ENCODE data around the gene SEMA3E. TPM values are rescaled to one million over a fixed set of nuclear protein-coding genes. Genes with fewer than 3 reads are reported as not detected.

SEMA3E gene
- total and polyA plus RNA-seq, 10 of the 15 experiments (the other 5 are each of a cell fraction or from before 2014, with no cell fraction given): 0.08 to 2.0 (median 0.82) TPM

- Histone ChIP-seq H3K4me1 (ENCODE audit: control insufficient read depth, insufficient read depth, low read length) (no peaks in the 10 kb centered on the region), H2AFZ (ENCODE audit: control insufficient read depth, low read depth, low read length) (no peak overlapping the region), H3K36me3 (ENCODE audit: control insufficient read depth in 2 of 2, insufficient read depth in 2 of 2, low read length in 1 of 2) (no peaks in the 10 kb centered on the region), H3K9me3 (replicated peaks; ENCODE audit: control insufficient read depth, insufficient read depth, low read length) (no peaks in the 10 kb centered on the region), H3K27me3 (replicated peaks in 1 of 2; ENCODE audit: control insufficient read depth in 2 of 2, insufficient read depth in 2 of 2, low read length in 1 of 2) (no peaks in the 10 kb centered on the region), H3K27ac (ENCODE audit: control insufficient read depth, insufficient read depth) (no peak overlapping the region), H3K4me3 (no peak overlapping the region), H3K4me2 (ENCODE audit: control insufficient read depth, insufficient read depth) (no peak overlapping the region), H3K9ac (ENCODE audit: control insufficient read depth, insufficient read depth, low read length) (no peak overlapping the region), H4K20me1 (ENCODE audit: control insufficient read depth, insufficient read depth) (no peaks in the 10 kb centered on the region), H3K79me2 (ENCODE audit: control insufficient read depth, insufficient read depth, low read length) (no peaks in the 10 kb centered on the region)
- in situ Hi-C loops (cut with MboI) (no loop called here), intact Hi-C loops (cut with micrococcal nuclease; ENCODE audit: unreplicated experiment) (no loop called here)
- ChIA-PET POLR2A (no interaction called here), RAD21 (ENCODE audit: unreplicated experiment) (no interaction called here), SMC1A (ENCODE audit: uncharacterized antibody, unreplicated experiment) (no interaction called here), CTCF (interaction anchor here (1.0 kb wide), 1 partner anchor 17 kb away, joined by 3 read pairs; no protein-coding TSS in a partner anchor)
- 4% methylated on average over 2 of the region's 2 CpGs for WGBS (ENCODE audit: insufficient coverage, insufficient replicate concordance, low lambda C conversion rate, missing lambda C conversion rate)
- DNase-seq (ENCODE audit: low read depth, low spot score) (no peak), ATAC-seq (no peak), FAIRE-seq (no peak)
- BruUV-seq (replicated peaks): no TSS peak
- TF ChIP-seq STAT3 (IDR thresholded peaks at IDR 0.05; ENCODE audit: low read depth, low read length) (no peak), RELB (IDR thresholded peaks at IDR 0.05; ENCODE audit: low read depth) (no peak), TBL1XR1 (IDR thresholded peaks at IDR 0.05; ENCODE audit: low read depth, low read length) (no peak), CHD2 (IDR thresholded peaks at IDR 0.05; ENCODE audit: borderline replicate concordance, low read depth, low read length) (no peak), SP1 (IDR thresholded peaks at IDR 0.05; ENCODE audit: low read depth, low read length) (no peak), ZNF622 (IDR thresholded peaks at IDR 0.05) (no peak), CREB1 (IDR thresholded peaks at IDR 0.05; ENCODE audit: low read depth) (no peak), ZSCAN29 (IDR thresholded peaks at IDR 0.05) (no peak), MEF2A (IDR thresholded peaks at IDR 0.05; ENCODE audit: insufficient read depth, low read depth, low read length) (no peak), CHD4 (IDR thresholded peaks at IDR 0.05) (no peak), DPF2 (IDR thresholded peaks at IDR 0.05) (no peak), NFYB (IDR thresholded peaks at IDR 0.05; ENCODE audit: insufficient read depth, low read depth, low read length) (no peak), FOS (IDR thresholded peaks at IDR 0.05; ENCODE audit: borderline replicate concordance, extremely low read depth, insufficient read length) (no peak), ATF3 (IDR thresholded peaks at IDR 0.05; ENCODE audit: borderline replicate concordance, extremely low read depth, low read depth, low read length) (no peak), CTCF (IDR thresholded peaks at IDR 0.05 in 2 of 3, conservative IDR thresholded peaks at IDR 0.05 in 1 of 3; ENCODE audit: control insufficient read depth in 2 of 3, extremely low read depth in 1 of 3, insufficient read depth in 1 of 3, low read depth in 3 of 3, low read length in 3 of 3) (no peak), ZBTB11 (CRISPR knock-in tag; IDR thresholded peaks at IDR 0.05) (no peak)
Measured at GRCh38 chr7:83366629-83367028, 282.3 kb downstream of the SEMA3E start.

Data from GM12878 (cell line).